Activated T-helper 1 cell treated with anti-CD3 and anti-CD28 coated beads, Interleukin-12 subunit alpha, Interleukin-12 subunit beta, Interleukin-2, Interleukin-4 antibody, amounts not matched to agents 30 ng/mL and 10 ng/mL and 1 ng/mL, durations not matched to agents 14 hours and 24 hours and 36 hours (primary cell): ENCODE data around the gene PSMG4. TPM values are rescaled to one million over a fixed set of nuclear protein-coding genes. Genes with fewer than 3 reads are reported as not detected.

Source experiments
- DNase-seq: peaks from one replicate; pipeline ENCODE4 v3.0.0; 2021; ENCODE audit warnings: low spot score
- H3K27ac Mint-ChIP-seq: one replicate; pipeline ENCODE4 v1.8.0; 2021; ENCODE audit warnings: mild to moderate bottlenecking, mixed read lengths
- H3K27me3 Mint-ChIP-seq: one replicate; pipeline ENCODE4 v1.8.0; 2022; ENCODE audit warnings: mild to moderate bottlenecking, moderate library complexity, mixed read lengths; ENCODE audit not compliant: insufficient read depth
- H3K36me3 Mint-ChIP-seq: one replicate; pipeline ENCODE4 v1.8.0; 2021; ENCODE audit warnings: low read depth, mixed read lengths
- H3K4me1 Mint-ChIP-seq: one replicate; pipeline ENCODE4 v1.8.0; 2021; ENCODE audit warnings: low read depth, mixed read lengths
- H3K4me3 Mint-ChIP-seq: one replicate; pipeline ENCODE4 v1.8.0; 2021; ENCODE audit warnings: mild to moderate bottlenecking, moderate library complexity, mixed read lengths
- H3K9me3 Mint-ChIP-seq: one replicate; pipeline ENCODE4 v1.8.0; 2021; ENCODE audit warnings: mixed read lengths
- intact Hi-C: fragments of 100-400 bp; cut with micrococcal nuclease; formaldehyde crosslinking; loops from one replicate; pipeline ENCODE4 v1.15.1; 2024
- total RNA-seq: library from RNA; stranded (reverse); gene quantifications from 2 replicates; pipeline ENCODE4 v1.2.3, GENCODE V29; 2022

The PSMG4 gene
- total RNA-seq, 1 donor from 2014 or later: 32.1 TPM

DNA sequence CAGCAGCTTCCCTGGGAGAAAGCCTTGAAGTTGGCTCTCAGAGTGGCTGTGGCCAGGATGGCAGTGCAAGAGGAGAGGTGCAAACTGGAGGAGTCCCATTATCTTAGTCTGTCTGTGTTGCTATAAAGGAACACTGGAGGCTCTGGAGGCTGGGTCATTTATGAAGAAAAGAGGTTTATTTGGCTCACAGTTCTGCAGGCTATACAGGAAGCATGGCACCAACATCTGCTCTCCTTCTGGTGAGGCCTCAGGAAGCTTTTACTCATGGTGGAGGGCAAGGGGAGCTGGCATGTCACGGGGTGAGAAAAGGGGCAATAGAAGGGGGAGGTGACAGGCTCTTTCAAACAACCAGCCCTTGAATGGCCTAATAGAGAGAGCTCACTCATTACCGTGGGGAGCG lies 47.1 kb downstream of the PSMG4 start:
- intact Hi-C loops: no loop called here
- no peaks in the 10 kb centered on the region for H3K4me1 Mint-ChIP-seq
- H3K36me3 Mint-ChIP-seq: no peaks in the 10 kb centered on the region
- H3K27ac Mint-ChIP-seq: no peak overlapping the region
- H3K9me3 Mint-ChIP-seq: no peaks in the 10 kb centered on the region
- H3K4me3 Mint-ChIP-seq: no peak overlapping the region
- no peak for DNase-seq
- peaks cover 4% of the 10 kb centered on the region for H3K27me3 Mint-ChIP-seq

DNA sequence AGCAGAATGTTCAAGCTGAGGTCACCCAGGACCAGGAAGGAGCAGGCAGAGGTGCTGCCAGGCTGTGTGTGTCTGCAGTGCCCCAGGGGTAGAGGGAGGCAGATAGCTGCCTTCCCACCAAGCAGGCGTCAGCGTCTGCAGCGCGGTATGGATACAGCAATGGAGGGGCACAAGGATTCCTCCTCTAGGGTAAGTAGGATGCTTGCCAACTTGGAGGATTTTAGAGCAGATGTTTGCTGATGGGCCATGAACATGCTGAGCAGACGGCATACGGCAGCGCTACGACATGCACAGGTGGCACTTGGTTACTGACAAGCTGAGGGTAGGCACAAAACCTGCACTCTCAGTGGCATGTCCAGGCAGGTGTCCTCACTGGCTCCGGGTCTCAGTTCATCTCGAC lies 48.1 kb downstream of the PSMG4 start:
- H3K27ac Mint-ChIP-seq: no peak overlapping the region
- no peaks in the 10 kb centered on the region for H3K36me3 Mint-ChIP-seq
- intact Hi-C loops: no loop called here

DNA sequence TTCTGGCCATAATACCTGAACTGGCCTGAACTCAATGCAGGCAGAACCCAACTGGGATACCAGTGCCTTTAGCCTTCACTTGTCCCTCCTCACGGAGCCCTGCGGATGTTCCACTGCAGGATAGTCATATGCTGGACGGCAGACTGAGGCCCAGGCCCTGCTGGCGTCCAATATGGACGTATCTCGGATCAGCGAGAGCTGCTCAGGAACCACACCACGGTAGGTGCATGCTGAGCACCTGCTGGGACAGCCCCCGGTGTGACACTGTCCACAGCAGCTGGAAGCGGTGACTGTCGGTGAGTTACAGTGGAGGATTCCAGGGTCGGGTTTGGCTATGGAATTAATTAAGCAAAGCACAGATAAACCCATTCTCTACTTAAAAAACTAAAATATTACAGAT lies 48.7 kb downstream of the PSMG4 start:
- Mint-ChIP-seq H3K27ac (no peak overlapping the region), H3K9me3 (no peaks in the 10 kb centered on the region), H3K4me3 (no peak overlapping the region), H3K36me3 (no peaks in the 10 kb centered on the region), H3K4me1 (no peaks in the 10 kb centered on the region), H3K27me3 (peaks cover 2% of the 10 kb centered on the region)
- no peak for DNase-seq
- intact Hi-C loops: no loop called here

More for the DNA sequence above, 48.1 kb downstream of the PSMG4 start:
- H3K9me3 Mint-ChIP-seq: no peaks in the 10 kb centered on the region
- H3K27me3 Mint-ChIP-seq: peaks cover 4% of the 10 kb centered on the region
- DNase-seq: no peak
- H3K4me1 Mint-ChIP-seq: no peaks in the 10 kb centered on the region
- no peak overlapping the region for H3K4me3 Mint-ChIP-seq

DNA sequence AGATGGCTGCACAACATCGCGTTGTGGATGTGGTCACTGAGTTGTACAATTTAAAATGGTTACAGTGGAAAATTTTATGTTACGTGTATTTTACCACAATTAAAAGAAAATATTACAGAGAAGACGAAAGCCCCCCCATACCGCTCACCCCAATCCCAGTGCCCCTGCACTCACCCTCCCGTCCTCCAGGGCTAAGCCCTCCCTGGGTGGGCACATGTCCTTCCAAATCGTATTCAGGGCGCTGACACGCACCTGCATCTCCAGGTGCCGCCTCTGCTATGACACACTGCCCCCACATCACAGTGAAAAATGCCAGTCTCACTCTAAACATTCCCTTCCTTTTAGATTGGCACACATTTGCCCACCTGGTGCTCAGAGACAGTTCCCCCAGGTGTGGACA lies 49.4 kb downstream of the PSMG4 start:
- Mint-ChIP-seq H3K27ac (no peak overlapping the region), H3K9me3 (no peaks in the 10 kb centered on the region), H3K4me3 (no peak overlapping the region), H3K4me1 (no peaks in the 10 kb centered on the region), H3K27me3 (peaks cover 2% of the 10 kb centered on the region), H3K36me3 (no peaks in the 10 kb centered on the region)
- DNase-seq: no peak
- intact Hi-C loops: no loop called here

DNA sequence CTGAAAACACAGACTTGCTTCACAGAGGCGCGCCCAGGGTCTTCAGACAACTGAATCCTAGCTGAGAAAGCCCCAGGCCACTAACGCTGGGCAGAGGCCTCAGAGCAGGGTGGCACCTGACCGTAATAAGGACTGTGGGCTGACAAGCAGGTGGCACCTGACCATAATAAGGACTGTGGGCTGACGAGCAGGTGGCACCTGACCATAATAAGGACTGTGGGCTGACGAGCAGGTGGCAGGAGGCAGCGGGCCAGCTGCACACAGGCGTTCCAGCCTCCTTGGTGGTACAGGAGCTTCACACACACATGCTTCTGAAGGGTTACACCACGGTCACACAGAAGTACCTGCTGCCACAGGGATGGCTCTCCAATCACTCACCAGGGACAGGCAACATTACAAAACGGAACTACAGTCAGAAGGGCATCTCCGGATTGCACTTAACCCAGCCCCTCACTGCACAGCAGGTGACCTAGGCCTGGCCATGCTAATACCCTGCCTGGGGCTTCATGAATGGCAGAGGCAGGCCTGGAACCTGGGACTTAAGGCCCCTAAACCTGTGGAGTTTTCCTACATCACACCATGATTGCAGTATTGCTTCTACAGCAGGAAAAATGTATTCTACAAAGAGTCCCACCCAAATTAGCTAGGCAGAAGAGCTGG lies 50.8 kb downstream of the PSMG4 start:
- intact Hi-C loops: no loop called here
- H3K27me3 Mint-ChIP-seq: peaks cover 2% of the 10 kb centered on the region
- H3K36me3 Mint-ChIP-seq: no peaks in the 10 kb centered on the region
- H3K4me3 Mint-ChIP-seq: no peak overlapping the region
- H3K4me1 Mint-ChIP-seq: no peaks in the 10 kb centered on the region
- no peak overlapping the region for H3K27ac Mint-ChIP-seq
- DNase-seq: no peak
- H3K9me3 Mint-ChIP-seq: no peaks in the 10 kb centered on the region

DNA sequence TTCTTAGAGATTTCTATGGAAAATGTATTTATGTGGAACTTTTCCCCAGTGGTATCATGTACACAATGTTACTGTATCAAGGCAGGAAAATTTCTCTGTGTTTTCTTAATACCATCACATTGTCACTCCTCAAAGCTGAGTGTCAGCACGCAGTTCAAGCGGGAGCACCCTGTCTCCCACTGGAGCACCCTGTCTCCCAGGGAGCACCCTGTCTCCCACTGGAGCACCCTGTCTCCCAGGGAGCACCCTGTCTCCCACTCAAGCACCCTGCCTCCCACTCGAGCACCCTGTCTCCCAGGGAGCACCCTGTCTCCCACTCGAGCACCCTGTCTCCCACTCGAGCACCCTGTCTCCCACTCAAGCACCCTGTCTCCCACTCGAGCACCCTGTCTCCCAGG lies 51.3 kb downstream of the PSMG4 start:
- Mint-ChIP-seq H3K9me3 (no peaks in the 10 kb centered on the region), H3K36me3 (no peaks in the 10 kb centered on the region), H3K27me3 (peaks cover 5% of the 10 kb centered on the region), H3K4me3 (no peak overlapping the region), H3K4me1 (no peaks in the 10 kb centered on the region), H3K27ac (no peak overlapping the region)
- intact Hi-C loops: no loop called here
- DNase-seq: no peak

DNA sequence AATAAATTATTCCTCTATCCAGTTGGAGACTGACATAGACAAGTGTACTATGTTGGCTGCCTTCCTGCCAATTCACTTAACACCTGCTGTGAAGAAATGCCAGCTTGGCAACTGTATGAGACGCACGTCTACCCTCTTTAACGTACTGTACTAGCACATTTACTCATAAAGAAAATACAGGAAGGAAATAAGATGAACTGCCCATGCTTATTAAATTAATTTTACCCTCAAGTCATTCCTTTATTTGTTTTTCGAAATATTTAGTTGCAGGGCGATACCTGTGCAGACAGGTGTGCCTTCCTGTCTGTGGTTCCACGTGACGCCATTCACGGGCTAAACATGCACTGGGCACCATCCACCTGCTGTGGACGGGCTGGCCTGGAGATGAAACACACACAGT lies 52.0 kb downstream of the PSMG4 start:
- no peaks in the 10 kb centered on the region for H3K9me3 Mint-ChIP-seq
- intact Hi-C loops: no loop called here
- H3K4me1 Mint-ChIP-seq: no peaks in the 10 kb centered on the region
- no peak for DNase-seq
- H3K36me3 Mint-ChIP-seq: no peaks in the 10 kb centered on the region
- H3K27me3 Mint-ChIP-seq: peaks cover 5% of the 10 kb centered on the region
- no peak overlapping the region for H3K27ac Mint-ChIP-seq
- H3K4me3 Mint-ChIP-seq: no peak overlapping the region

DNA sequence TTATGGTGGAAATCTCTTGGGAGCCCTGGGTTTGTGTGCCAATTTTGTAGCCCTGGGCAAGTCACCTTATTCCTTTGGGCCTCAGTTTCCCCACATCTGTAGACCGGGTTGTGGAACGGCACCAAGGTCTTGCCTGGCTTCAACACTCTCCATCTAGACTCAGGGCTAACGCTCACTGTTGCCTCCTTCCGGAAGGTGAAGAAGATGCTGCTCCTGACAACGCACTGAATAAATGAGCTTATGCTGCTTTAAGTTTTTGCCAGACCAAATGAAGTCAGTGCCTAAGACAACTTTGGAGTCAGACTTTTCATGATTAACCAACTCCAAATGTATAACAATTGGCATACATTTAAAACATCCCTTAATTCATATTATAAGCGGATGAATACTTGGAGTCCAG lies 53.1 kb downstream of the PSMG4 start:
- Mint-ChIP-seq H3K27me3 (peaks cover 8% of the 10 kb centered on the region), H3K4me3 (no peak overlapping the region), H3K36me3 (no peaks in the 10 kb centered on the region), H3K4me1 (no peaks in the 10 kb centered on the region), H3K9me3 (no peaks in the 10 kb centered on the region), H3K27ac (no peak overlapping the region)
- no peak for DNase-seq
- intact Hi-C loops: no loop called here

DNA sequence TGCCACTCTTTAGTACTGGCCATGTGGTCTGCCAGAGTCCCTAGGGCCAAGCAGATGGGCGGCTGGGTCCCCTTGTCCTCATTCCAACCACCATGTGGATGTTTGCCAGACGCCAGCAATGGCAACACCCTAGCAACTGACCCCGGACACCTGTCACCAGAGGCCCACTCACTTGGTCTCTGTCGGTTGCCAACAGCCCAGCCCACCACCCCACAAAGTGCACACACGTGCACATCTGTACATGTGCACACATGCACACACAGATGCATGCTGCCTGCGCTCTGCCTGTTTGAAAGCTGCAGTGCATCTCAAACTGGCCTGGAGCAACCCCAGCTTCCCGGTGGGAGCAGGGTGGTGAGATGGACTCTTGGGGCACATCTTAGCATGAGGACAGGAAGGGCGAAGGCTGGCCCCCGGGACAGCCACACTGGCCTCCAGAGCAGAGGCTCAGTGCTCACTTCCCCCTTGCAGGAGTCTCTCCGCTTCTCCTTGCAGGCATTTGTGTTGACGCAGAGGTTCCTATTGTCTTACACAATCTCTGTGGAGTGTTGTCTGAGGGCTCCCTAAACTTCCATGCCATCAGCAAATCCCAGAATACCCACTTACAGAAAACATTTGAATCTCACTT lies 54.0 kb downstream of the PSMG4 start:
- H3K27me3 Mint-ChIP-seq: peaks cover 16% of the 10 kb centered on the region
- no peaks in the 10 kb centered on the region for H3K36me3 Mint-ChIP-seq
- DNase-seq: no peak

DNA sequence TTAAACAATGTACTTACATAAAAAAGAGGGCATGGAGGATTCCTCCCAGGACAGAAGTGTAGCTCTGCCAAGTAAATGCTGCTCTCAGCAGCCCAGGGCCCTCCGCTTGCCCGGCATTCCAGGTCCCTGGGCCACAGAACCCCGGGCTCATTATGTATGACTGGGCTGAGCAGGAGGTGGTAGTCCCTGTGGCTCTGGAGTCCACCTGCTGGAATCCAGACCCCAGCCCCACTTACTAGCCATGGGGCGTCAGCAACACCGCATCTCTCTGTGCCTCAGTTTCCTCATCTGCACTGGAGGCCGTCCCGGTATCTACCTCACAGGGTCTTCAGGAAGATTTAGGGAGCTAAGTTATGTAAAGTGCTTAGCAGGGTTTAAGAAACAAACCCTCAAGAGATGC lies 55.4 kb downstream of the PSMG4 start:
- no peak for DNase-seq
- Mint-ChIP-seq H3K4me3 (no peak overlapping the region), H3K36me3 (no peaks in the 10 kb centered on the region), H3K9me3 (no peaks in the 10 kb centered on the region), H3K27ac (no peak overlapping the region), H3K27me3 (peaks cover 18% of the 10 kb centered on the region), H3K4me1 (peaks cover 17% of the 10 kb centered on the region)
- intact Hi-C loops: no loop called here

More for the DNA sequence above, 54.0 kb downstream of the PSMG4 start:
- intact Hi-C loops: no loop called here
- Mint-ChIP-seq H3K4me1 (peaks cover 2% of the 10 kb centered on the region), H3K4me3 (no peak overlapping the region), H3K9me3 (no peaks in the 10 kb centered on the region), H3K27ac (no peak overlapping the region)

DNA sequence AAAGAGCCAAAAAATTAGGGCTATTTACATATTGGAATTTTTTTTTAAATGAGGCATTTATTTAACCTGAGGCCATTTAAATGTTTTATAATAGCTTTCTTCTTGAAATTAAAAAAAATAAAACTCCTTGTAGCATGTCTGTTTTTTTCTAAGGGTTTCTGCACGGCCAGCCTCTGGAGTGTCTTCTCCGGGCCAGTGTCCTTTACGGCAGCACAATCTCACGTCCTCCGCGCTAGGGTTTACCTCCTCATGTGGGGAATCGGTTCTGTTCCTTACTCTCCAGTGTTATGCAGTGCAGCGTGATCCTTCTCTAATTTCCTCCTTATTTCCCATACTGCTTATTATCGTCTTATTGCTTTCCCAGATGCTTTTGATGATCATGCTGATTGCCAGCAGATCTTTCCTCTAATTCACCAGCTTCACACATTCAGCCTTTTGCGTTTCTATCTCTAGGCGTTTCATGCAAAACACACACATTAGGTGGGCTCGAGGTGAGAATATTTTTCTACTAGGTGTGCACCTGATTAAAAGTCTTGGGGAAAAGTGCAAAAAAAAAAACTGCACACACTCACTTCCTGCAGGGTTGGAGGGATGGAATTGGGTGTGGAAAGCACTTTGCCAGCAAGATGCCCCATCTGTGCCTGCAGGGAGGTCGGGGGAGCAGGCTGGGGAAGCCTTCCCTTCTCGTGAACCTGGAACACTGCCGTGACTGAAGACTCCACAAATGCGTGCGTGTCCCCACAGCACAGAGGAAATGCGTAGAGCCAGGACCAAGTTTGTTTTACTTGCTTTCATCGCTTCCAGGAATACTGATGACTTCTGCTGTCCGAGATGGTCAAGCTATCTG lies 56.1 kb downstream of the PSMG4 start:
- intact Hi-C loops: no loop called here

DNA sequence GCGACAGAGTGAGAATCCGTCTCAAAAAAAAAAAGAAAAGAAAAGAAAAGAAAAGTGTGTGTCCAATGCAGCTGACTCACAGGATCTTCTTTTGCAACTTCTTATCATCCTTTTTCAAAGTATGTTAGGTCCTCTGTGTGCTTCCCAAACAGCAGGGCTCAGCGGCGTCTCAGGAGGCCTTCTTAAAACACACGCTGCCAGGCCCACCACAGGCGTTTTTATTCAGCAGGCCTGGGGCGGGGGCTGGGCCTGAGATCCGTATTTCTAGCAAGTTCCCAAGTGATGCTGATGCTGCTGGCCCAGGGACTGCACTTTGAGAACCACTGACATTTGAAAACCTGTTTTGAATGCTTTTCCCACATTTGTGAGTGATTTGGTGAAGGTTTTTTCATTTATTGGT lies 57.1 kb downstream of the PSMG4 start:
- Mint-ChIP-seq H3K36me3 (no peaks in the 10 kb centered on the region), H3K27ac (no peak overlapping the region), H3K27me3 (peaks cover 18% of the 10 kb centered on the region), H3K4me3 (no peak overlapping the region), H3K4me1 (peaks cover 18% of the 10 kb centered on the region), H3K9me3 (no peaks in the 10 kb centered on the region)
- no peak for DNase-seq
- intact Hi-C loops: no loop called here

More for the DNA sequence above, 56.1 kb downstream of the PSMG4 start:
- H3K4me1 Mint-ChIP-seq: peaks cover 18% of the 10 kb centered on the region
- no peak overlapping the region for H3K4me3 Mint-ChIP-seq
- peaks cover 18% of the 10 kb centered on the region for H3K27me3 Mint-ChIP-seq
- H3K36me3 Mint-ChIP-seq: no peaks in the 10 kb centered on the region
- H3K27ac Mint-ChIP-seq: no peak overlapping the region
- H3K9me3 Mint-ChIP-seq: no peaks in the 10 kb centered on the region
- no peak for DNase-seq

DNA sequence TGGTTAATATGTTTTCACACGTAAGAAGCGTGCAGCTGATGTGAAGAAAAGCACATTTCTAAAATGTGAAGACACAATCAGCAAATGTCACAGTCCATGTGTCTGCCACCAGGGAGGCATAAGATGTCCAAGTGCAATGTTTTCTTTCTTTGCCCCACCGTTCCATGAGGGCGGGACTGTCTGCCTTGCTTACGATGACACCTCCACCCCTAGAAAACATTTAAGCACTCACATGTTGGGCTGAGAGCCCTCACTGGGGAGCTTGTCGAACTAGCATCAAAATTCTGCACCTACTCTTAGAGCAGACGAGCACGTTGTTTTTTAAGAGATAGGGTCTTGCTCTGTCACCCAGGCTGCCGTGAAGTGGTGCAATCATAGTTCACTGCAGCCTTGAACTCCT lies 57.6 kb downstream of the PSMG4 start:
- DNase-seq: no peak
- peaks cover 18% of the 10 kb centered on the region for H3K4me1 Mint-ChIP-seq

More for the DNA sequence above, 57.6 kb downstream of the PSMG4 start:
- Mint-ChIP-seq H3K27ac (no peak overlapping the region), H3K27me3 (peaks cover 19% of the 10 kb centered on the region), H3K4me3 (no peak overlapping the region), H3K9me3 (no peaks in the 10 kb centered on the region), H3K36me3 (no peaks in the 10 kb centered on the region)
- intact Hi-C loops: no loop called here
